ENCODE measurements around the gene GIGYF1. TPM values are rescaled to one million over a fixed set of nuclear protein-coding genes. Genes with fewer than 3 reads are reported as not detected.

GIGYF1 gene
- total RNA-seq, 2 donors from 2014 or later: 37.0 to 82.2 TPM

- peaks cover 17% of the 10 kb centered on the region for H3K4me1 ChIP-seq (replicated peaks)
- peak overlapping the region; percentile 99 for H3K27ac ChIP-seq
- H3K36me3 ChIP-seq: peaks cover 5 to 10% of the 10 kb centered on the region in 2 donors
- 1% methylated on average over 34 of the region's 59 CpGs for WGBS
- no peaks in the 10 kb centered on the region for H3K9me3 ChIP-seq
- intact Hi-C loops (cut with DNase I): loop anchor here (10.0 kb wide), 1 partner anchor 201 kb away; the partner anchor contains the start of gene TSC22D4
- no peaks in the 10 kb centered on the region for H3K27me3 ChIP-seq (replicated peaks; ENCODE audit: insufficient read depth)
- peak; percentile 80 for DNase-seq (ENCODE audit: low spot score)
- peak overlapping the region; percentile 98 to 99 for H3K4me3 ChIP-seq
- TF ChIP-seq POLR2AphosphoS5 (IDR thresholded peaks at IDR 0.05): peak; percentile 75
- TF ChIP-seq CTCF (IDR thresholded peaks at IDR 0.05): no peak
- TF ChIP-seq POLR2A (IDR thresholded peaks at IDR 0.05): peak; percentile 40
Observed at GRCh38 chr7:100675581-100676350, 18.3 kb downstream of the GIGYF1 start.

- WGBS: 0% methylated on average over 7 of the region's 46 CpGs
- DNase-seq (ENCODE audit: low spot score): no peak
- intact Hi-C loops (cut with DNase I): loop anchor here (10.0 kb wide), 1 partner anchor 200 kb away; the partner anchor contains the start of gene TSC22D4
Observed at GRCh38 chr7:100675105-100675451, 19.0 kb downstream of the GIGYF1 start.

GRCh38 chr7:100674411-100675104, 19.5 kb downstream of the GIGYF1 start:
- TF ChIP-seq POLR2A (IDR thresholded peaks at IDR 0.05): no peak
- TF ChIP-seq POLR2AphosphoS5 (IDR thresholded peaks at IDR 0.05): no peak
- TF ChIP-seq CTCF (IDR thresholded peaks at IDR 0.05): no peak
- intact Hi-C loops (cut with DNase I): loop anchor here (10.0 kb wide), 1 partner anchor 200 kb away; the partner anchor contains the start of gene TSC22D4
- no peak for DNase-seq (ENCODE audit: low spot score)
- H3K4me3 ChIP-seq: peak overlapping the region; percentile 98 to 99
- H3K9me3 ChIP-seq: no peaks in the 10 kb centered on the region
- H3K27ac ChIP-seq: peak overlapping the region; percentile 99
- no peaks in the 10 kb centered on the region for H3K27me3 ChIP-seq (replicated peaks; ENCODE audit: insufficient read depth)
- WGBS: under 1% methylated on average over 23 of the region's 43 CpGs
- peaks cover 14% of the 10 kb centered on the region for H3K4me1 ChIP-seq (replicated peaks)
- peaks cover 5 to 10% of the 10 kb centered on the region in 2 donors for H3K36me3 ChIP-seq

More at GRCh38 chr7:100675105-100675451, 19.0 kb downstream of the GIGYF1 start:
- H3K4me3 ChIP-seq: peak overlapping the region; percentile 98 to 99
- H3K9me3 ChIP-seq: no peaks in the 10 kb centered on the region
- H3K4me1 ChIP-seq (replicated peaks): peaks cover 17% of the 10 kb centered on the region
- no peaks in the 10 kb centered on the region for H3K27me3 ChIP-seq (replicated peaks; ENCODE audit: insufficient read depth)
- peaks cover 5 to 10% of the 10 kb centered on the region in 2 donors for H3K36me3 ChIP-seq
- peak overlapping the region; percentile 99 for H3K27ac ChIP-seq
- no peak for TF ChIP-seq CTCF (IDR thresholded peaks at IDR 0.05)
- no peak for TF ChIP-seq POLR2AphosphoS5 (IDR thresholded peaks at IDR 0.05)
- TF ChIP-seq POLR2A (IDR thresholded peaks at IDR 0.05): no peak

- whole genome bisulfite sequencing: under 1% methylated on average over 34 of the region's 34 CpGs
- Histone ChIP-seq H3K4me1 (replicated peaks) (peaks cover 9% of the 10 kb centered on the region), H3K36me3 (peaks cover 5 to 10% of the 10 kb centered on the region in 2 donors), H3K27ac (peak overlapping the region; percentile 99), H3K27me3 (replicated peaks; ENCODE audit: insufficient read depth) (no peaks in the 10 kb centered on the region), H3K4me3 (peak overlapping the region; percentile 98 to 99), H3K9me3 (no peaks in the 10 kb centered on the region)
- DNase-seq (ENCODE audit: low spot score): no peak
- intact Hi-C loops (cut with DNase I): loop anchor here (2.0 to 10.0 kb wide), 2 partner anchors 61 to 199 kb away; partner anchors contain the start of genes MOSPD3 and TSC22D4
- no peak for TF ChIP-seq CTCF (IDR thresholded peaks at IDR 0.05)
- no peak for TF ChIP-seq POLR2A (IDR thresholded peaks at IDR 0.05)
- no peak for TF ChIP-seq POLR2AphosphoS5 (IDR thresholded peaks at IDR 0.05)
Observed at GRCh38 chr7:100673942-100674410, 20.1 kb downstream of the GIGYF1 start.
